Mononuclear cell (primary cell): ENCODE data around the gene ZWINT. TPM values are rescaled to one million over a fixed set of nuclear protein-coding genes. Genes with fewer than 3 reads are reported as not detected.

Experiments used
- H3K27me3 ChIP-seq: 2 replicates; pipeline ENCODE4 v1.6.0; 2011; ENCODE audit warnings: low read length, control low read depth; ENCODE audit not compliant: insufficient read depth
- H3K4me1 ChIP-seq: 2 replicates; pipeline ENCODE4 v1.5.1; 2011; ENCODE audit warnings: mild to moderate bottlenecking, low read length, control low read depth; ENCODE audit not compliant: insufficient read depth
- H3K4me3 ChIP-seq: 2 replicates; pipeline ENCODE4 v1.5.1; 2011; ENCODE audit warnings: mild to moderate bottlenecking, low read length, moderate library complexity
- H3K9me3 ChIP-seq: 2 replicates; pipeline ENCODE4 v1.5.1; 2011; ENCODE audit warnings: low read depth, mild to moderate bottlenecking, control low read depth, low read length
- total RNA-seq: library from RNA; depleted of rRNA; stranded (reverse); fragments of >200 nt; gene quantifications from one replicate; pipeline ENCODE4 v1.2.3, GENCODE V29; 2012

The ZWINT gene, protein sequence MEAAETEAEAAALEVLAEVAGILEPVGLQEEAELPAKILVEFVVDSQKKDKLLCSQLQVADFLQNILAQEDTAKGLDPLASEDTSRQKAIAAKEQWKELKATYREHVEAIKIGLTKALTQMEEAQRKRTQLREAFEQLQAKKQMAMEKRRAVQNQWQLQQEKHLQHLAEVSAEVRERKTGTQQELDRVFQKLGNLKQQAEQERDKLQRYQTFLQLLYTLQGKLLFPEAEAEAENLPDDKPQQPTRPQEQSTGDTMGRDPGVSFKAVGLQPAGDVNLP
- 0.94 TPM for total RNA-seq

DNA sequence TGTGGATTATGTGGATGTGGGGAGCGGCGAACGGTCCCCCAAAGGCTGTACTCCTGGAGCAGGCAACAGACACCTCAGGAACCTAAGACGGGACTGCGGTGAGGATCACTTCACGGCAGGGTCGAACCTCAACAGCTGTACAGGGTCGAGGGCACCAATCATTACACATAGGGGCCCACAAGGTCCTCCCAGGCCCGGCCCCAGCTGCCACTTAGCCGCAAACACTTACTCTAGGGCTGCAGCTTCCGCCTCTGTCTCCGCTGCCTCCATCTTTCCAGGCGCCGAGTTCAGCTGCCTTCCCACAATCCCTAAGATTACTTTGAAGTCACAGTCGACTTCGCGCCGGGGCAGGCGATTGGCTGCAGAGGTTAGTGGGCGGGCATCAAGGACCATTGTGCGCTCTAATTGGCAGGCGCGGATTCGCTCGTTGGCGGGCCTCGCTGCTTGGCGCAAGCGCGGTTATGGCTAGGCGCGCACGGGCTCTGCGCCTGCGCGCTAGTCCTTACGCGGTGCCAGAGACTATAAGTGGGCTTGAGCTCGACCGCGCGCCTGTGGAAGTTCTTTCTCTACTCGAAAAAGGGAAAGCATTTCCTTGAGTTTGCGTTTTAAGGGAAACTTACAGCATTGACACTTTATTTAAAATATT lies at the start of gene ZWINT:
TSS of gene ZWINT (minus strand) at position 293 of the 646 bp plus-strand sequence. CDS start at position 270, 23 bp downstream.
- peaks cover 16% of the 10 kb centered on the region for H3K4me1 ChIP-seq
- peak within 1 kb of the TSS; percentile 64 for H3K4me3 ChIP-seq
- no peaks in the 10 kb centered on the region for H3K27me3 ChIP-seq
- H3K9me3 ChIP-seq: no peaks in the 10 kb centered on the region

DNA sequence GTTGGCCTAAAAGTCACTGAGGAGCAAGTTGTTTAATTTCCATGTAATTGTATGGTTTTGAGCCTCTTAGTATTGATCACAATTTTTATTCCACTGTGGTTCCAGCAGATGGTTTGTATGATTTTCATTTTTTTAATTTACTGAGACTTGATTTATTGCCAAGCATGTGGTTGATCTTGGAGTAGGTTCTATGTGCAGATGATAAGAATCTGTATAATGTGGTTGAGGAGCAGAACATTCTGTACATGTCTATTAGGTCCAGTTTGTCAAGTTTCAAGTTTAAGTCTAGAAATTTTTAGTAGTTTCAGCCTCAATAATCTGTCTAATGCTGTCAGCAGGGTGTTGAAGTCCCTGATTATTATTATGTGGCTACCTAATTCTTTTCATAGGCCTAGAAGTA lies 22.7 kb upstream of the ZWINT start:
- H3K9me3 ChIP-seq: no peaks in the 10 kb centered on the region
- no peak overlapping the region for H3K4me3 ChIP-seq
- H3K4me1 ChIP-seq: no peaks in the 10 kb centered on the region
- H3K27me3 ChIP-seq: no peaks in the 10 kb centered on the region

DNA sequence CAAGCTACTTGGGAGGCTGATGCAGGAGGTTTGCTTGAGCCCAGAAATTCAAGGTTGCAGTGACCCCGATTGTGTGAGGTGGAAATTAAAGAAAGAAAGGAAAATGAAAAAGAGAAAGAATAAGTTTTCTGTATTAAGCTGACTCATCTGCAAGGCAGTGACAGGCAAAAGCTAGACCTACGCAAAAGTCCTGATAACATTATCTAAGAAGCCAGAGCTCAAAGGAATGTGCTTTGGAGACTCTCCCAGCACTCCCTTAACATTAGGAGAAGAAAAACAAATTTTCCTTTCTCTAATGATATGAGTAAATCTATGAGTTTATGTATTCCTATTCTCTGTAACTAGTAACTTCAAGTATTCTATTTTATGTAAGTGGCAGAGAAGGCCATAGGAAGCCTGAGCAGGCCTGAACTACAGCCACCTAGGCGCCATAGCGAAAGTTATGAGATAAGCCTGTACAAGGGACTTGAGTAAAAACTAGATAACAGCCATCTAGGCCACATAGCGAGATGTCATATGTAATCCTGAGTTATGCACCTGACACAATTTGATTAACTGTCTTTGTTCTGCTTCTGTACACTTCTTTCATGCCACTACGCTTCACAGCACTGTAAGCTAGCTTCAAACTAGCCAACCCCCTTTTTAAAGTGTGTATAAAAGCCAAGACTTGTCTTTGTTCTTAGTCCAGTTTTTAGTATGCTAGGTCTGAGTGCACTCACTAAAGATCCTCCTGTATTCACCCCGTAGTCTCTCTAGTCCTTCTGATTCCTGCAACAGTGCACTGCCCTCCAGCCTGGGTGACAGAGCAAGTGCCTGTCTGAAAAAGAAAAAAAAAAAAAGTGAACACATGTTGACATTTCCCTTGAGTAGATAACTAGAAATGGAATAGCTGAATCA lies 9.4 kb upstream of the ZWINT start:
- Histone ChIP-seq H3K27me3 (no peaks in the 10 kb centered on the region), H3K9me3 (peaks cover 31% of the 10 kb centered on the region), H3K4me1 (no peaks in the 10 kb centered on the region), H3K4me3 (no peak overlapping the region)

DNA sequence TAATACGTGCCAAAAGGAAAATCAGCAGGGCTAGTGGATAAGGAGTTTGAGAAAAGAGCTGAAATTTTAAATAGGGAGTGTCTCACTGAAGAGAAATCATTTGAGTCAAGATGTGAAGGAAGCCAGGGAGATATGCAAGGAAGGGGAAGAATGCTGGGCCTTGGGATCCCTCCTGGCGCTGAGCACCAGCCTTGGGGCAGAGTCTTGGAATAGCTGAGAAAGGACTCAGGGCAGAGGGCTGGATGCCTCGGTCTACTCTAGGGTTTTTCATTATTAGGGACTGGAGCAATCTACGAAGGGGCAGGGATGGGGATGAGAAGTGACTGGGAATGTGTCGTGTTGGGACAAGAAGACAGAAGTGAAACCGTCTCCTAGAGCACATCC lies 484 bp downstream of the ZWINT start:
- no peaks in the 10 kb centered on the region for H3K9me3 ChIP-seq
- peak overlapping the region; percentile 64 for H3K4me3 ChIP-seq
- H3K4me1 ChIP-seq: peaks cover 16% of the 10 kb centered on the region
- H3K27me3 ChIP-seq: no peaks in the 10 kb centered on the region

DNA sequence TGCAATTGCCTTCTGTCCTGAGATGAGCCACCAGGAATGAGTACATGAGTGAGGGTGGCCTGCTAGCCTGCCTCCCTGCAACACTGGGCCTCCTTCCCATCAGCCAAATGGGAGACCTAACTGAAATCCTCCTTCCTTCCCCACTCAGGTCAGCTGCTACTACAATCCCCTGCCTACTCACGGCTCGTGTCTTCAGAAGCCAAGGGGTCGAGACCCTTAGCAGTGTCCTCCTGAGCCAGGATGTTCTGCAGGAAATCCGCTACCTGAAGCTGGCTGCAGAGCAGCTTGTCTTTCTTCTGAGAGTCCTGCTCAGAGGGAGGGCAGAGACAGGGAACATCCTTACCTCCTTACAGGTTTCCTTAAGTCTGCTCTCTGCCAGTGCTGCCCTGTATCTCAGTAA lies 1.2 kb downstream of the ZWINT start:
- Histone ChIP-seq H3K4me3 (no peak overlapping the region), H3K9me3 (no peaks in the 10 kb centered on the region), H3K27me3 (no peaks in the 10 kb centered on the region), H3K4me1 (peaks cover 16% of the 10 kb centered on the region)

DNA sequence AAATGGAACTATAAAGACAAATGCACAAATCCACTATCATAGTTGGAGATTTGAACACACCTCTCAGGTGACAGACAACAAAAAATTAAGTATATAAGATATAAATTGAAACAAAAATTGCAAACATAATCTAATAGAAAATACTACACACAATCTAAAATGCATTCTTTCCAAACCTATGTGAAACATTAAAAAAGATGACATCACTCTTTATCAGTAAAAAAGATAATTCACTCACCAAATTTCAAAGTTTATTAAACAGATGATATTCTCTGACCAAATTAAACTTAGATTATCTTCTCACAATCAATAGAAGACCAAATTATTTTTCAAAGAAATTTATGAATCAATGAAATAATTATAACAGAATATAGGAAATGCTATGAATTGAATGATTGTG lies 4.0 kb downstream of the ZWINT start:
- peaks cover 16% of the 10 kb centered on the region for H3K4me1 ChIP-seq
- H3K9me3 ChIP-seq: no peaks in the 10 kb centered on the region
- H3K4me3 ChIP-seq: no peak overlapping the region
- H3K27me3 ChIP-seq: no peaks in the 10 kb centered on the region

DNA sequence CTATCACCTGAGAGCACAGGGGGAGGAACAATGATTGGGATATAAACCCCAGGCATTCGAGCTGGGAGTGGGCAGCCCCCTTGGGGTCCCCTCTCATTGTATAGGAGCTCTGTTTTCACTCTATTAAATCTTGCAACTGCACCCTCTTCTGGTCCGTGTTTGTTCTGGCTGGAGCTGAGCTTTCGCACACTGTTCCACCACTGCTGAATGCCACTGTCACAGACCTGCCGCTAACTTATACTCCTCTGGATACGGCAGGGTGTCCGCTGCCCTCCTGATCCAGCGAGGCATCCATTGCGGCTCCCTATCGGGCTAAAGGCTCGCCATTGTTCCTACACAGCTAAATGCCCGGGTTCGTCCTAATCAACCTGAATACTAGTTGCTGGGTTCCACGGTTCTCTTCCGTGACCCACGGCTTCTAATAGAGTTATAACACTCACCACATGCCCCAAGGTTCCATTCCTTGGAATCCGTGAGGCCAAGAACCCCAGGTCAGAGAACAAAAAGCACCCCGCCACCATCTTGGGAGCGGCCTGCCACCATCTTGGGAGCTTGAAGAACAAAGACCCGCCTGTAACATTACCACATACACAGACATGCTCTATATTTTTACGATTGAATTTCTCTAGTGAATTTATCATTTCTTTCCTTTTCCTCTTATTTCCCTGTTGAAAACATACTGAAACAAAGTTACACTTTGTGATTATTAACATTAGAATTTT lies 9.0 kb downstream of the ZWINT start:
- Histone ChIP-seq H3K27me3 (no peaks in the 10 kb centered on the region), H3K4me1 (no peaks in the 10 kb centered on the region), H3K9me3 (no peaks in the 10 kb centered on the region), H3K4me3 (no peak overlapping the region)

DNA sequence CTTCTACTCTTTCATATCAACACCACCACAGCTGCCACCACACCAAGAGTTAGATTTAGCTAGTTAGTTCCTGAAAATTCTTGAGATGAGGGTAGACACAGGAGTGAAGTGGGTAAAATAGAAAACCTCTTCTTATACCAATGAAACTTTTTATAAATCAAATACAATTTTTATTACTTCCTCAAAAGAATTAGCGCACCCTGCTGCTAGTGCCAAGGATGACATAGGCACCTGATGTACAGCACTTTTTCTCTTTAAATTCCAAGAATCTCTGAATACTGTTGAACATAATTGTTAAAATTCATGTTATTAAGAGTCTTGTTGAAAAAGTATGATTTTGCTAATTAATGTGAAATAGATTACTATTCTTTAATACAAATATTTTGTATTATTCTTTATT lies 11.4 kb downstream of the ZWINT start:
- no peaks in the 10 kb centered on the region for H3K4me1 ChIP-seq
- no peaks in the 10 kb centered on the region for H3K27me3 ChIP-seq
- no peaks in the 10 kb centered on the region for H3K9me3 ChIP-seq
- H3K4me3 ChIP-seq: no peak overlapping the region

DNA sequence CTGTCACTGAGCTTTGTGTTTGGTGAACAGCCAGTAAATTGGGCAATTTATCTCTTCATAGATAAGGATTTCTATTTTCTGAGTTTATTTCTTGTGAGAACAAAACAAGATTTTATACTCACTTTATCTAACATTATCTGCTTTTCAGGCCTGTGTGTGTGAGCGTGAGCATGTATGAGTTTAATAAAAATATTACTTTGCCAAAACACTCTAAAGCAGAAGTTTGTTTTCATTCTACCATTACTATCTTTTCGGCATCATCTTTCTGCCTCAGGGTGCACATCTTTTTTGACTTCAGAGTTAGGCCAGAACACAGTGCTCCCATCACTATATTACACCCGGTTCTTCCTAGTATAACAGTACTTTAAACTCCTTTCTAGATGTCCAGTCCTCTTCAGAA lies 13.0 kb downstream of the ZWINT start:
- no peaks in the 10 kb centered on the region for H3K27me3 ChIP-seq
- no peak overlapping the region for H3K4me3 ChIP-seq
- peaks cover 4% of the 10 kb centered on the region for H3K9me3 ChIP-seq
- no peaks in the 10 kb centered on the region for H3K4me1 ChIP-seq

DNA sequence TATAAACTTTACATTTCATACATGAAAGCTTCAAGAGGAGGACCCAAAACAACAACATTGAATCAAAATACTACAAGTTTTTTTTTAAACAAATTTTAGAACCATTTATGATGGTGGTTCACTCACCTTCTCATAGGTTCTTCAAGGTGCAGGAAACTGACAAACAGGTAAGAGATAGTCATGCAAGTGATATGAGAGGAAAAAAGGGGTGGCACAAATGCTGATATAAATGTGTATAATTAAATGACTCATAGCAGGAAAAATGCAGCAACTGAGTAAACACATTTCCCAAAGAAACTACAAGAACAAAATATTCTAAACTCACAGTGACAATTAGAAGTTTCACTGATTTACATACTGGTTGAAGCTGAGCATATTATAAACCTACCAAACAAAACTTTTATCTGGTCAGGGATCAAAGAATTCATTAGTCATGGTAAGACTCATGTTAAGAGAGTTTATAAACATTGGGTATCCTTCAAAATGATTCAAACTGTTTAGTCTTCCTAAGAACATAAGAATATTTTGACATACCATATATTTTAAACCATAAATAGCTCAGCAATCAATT lies 14.1 kb downstream of the ZWINT start:
- Histone ChIP-seq H3K4me1 (no peaks in the 10 kb centered on the region), H3K27me3 (no peaks in the 10 kb centered on the region), H3K4me3 (no peak overlapping the region), H3K9me3 (peaks cover 4% of the 10 kb centered on the region)

DNA sequence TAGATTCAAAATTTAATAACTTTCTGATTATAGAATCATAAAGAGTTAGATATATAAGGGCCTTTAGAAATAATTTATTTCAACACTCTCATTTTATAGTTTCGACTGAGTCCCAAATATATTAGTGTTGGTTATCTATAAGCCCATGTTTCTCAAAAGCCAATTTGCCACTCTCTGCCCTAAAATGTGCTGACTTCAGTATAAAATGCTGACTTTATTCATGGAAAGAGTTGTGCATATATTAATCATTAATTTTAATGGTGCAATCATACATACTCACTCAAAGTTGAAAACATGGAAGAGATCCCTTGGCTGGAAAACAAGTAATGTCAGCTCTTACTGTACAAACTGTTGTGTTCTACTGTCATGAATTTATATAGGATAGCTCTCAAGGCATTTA lies 19.4 kb downstream of the ZWINT start:
- H3K4me3 ChIP-seq: no peak overlapping the region
- no peaks in the 10 kb centered on the region for H3K4me1 ChIP-seq
- H3K27me3 ChIP-seq: no peaks in the 10 kb centered on the region
- H3K9me3 ChIP-seq: peaks cover 16% of the 10 kb centered on the region

DNA sequence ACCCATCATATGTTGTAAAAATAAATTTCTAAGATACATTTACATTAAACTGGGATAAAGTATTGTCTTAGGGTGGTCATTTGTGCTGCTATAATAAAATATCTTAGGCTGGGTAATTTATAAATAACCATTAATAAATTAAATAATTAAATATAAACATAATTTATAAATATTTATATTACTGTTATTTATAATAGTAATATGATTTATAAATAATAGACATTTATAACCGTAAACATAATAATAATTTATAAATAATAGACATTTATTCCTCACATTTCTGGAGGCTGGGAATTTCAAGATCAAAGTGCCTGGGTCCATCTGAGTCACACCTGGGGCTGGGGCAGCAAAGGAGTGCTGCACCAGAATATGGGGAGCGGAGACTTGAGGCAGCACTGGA lies 31.1 kb downstream of the ZWINT start:
- Histone ChIP-seq H3K27me3 (no peaks in the 10 kb centered on the region), H3K4me3 (no peak overlapping the region), H3K9me3 (no peaks in the 10 kb centered on the region), H3K4me1 (no peaks in the 10 kb centered on the region)

DNA sequence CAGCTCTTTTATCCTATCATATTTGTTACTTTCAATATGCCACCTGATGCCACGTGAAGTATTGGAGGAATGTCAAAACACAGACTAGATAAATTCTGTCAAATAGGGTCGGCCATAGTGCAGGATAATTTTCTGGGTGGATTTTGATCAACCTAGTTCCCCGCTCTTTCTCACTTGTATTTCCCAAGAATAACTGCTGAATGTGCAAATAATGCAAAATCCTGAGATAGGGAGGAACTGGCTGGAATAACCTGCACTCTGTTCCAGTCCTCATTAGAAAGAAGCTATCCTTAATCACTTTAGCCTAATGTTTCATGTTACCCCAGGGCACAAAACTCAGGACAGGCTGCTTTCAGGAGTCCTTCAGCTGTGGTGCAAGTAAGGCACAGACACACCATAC lies 33.9 kb downstream of the ZWINT start:
- no peaks in the 10 kb centered on the region for H3K27me3 ChIP-seq
- no peaks in the 10 kb centered on the region for H3K4me1 ChIP-seq
- no peaks in the 10 kb centered on the region for H3K9me3 ChIP-seq
- no peak overlapping the region for H3K4me3 ChIP-seq

DNA sequence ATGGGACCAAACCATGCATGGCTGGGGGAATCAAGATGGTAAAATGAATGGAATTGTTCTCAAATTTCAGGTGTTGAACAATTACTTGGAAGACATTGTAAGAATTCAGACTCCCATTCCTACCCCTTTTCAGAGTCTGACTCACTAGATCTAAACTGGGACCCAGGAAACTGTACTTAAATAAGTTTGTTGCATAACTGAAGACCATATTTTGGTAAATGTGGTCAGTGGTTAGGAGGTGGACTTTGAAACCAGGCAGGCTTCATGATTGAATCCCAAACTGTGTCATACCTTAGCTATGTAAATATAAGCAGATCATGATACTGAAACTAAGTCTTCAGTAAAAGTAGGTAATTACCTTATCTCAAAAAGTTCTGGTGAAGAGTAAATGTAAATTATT lies 41.7 kb downstream of the ZWINT start:
- Histone ChIP-seq H3K27me3 (no peaks in the 10 kb centered on the region), H3K4me1 (no peaks in the 10 kb centered on the region), H3K9me3 (no peaks in the 10 kb centered on the region), H3K4me3 (no peak overlapping the region)
